GM18517 (cell line): ENCODE measurements around the gene ZC3H10.
"Not testable (repeated sequence)": the region's sequence is repeated elsewhere in the genome, so short reads cannot be mapped to it uniquely, and the experiment has no call there.

ENCODE experiments used
- ATAC-seq: cut with Tn5 transposase; IDR thresholded peaks from one replicate; pipeline ENCODE4 v1.9.1; 2021; ENCODE audit warnings: mild to moderate bottlenecking, moderate library complexity; ENCODE audit not compliant: unreplicated experiment

Gene ZC3H10

DNA sequence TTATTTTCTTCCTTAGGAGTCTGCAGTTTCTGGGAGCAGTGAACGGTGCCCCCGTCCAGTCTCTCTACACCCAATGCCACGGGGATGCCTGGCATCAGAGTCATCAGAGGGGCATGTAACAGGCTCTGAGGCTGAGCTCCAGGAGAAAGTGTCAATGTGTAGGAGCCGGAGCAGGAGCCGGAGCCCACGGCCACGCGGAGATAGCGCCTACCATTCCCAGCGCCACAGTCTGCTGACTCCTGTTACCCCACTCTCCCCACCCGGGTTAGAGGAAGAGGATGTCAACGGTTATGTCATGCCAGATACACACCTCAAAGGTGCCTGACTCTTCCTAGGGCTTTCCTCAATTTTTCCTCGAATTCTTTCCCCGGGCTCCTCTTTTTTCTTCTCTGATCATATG lies 17.0 kb upstream of the ZC3H10 start:
- ATAC-seq: no peak

DNA sequence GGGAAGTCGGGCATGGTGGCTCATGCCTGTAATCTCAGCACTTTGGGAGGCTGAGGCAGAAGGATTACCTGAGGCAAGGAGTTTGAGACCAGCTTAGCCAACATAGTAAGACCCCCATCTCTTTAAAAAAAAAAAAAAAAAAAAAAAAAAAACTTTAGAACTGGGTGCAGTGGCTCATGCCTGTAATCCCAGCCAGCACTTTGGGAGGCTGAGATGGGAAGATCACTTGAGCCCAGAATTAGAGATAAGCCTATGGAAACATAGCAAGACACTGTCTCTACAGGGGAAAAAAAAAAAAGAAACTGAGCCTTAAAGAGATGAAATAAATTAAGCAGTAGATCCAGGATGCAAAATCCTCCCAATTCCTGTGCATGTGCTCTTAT lies 15.4 kb upstream of the ZC3H10 start:
- ATAC-seq: no peak

DNA sequence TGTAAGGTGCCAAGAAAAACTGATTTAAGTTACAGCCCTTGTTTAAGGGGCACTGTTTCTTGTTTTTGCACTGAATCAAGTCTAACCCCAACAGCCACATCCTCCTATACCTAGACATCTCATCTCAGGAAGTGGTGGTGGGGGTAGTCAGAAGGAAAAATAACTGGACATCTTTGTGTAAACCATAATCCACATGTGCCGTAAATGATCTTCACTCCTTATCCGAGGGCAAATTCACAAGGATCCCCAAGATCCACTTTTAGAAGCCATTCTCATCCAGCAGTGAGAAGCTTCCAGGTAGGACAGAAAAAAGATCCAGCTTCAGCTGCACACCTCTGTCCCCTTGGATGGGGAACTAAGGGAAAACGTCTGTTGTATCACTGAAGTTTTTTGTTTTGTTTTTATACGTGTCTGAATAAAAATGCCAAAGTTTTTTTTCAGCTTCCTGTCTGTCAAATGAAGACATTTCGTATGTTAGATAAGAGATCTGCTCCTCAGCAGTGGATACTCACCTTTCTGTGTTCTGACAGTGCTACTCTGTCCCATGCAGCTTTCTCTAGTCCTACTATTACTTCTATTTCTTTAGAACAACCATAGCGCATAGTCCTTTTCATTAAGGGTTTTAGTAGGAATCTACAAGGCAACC lies 14.9 kb upstream of the ZC3H10 start:
- ATAC-seq: no peak

GRCh38 chr12:56103823-56104108 lies 14.3 kb upstream of the ZC3H10 start:
- ATAC-seq: no peak

- ATAC-seq: peak; percentile 90
Measured at GRCh38 chr12:56104109-56104814, 13.8 kb upstream of the ZC3H10 start, which contains the start of gene PA2G4. Gene PA2G4 (plus strand): TSS chr12:56104559. CDS start chr12:56104738, 179 bp downstream.

DNA sequence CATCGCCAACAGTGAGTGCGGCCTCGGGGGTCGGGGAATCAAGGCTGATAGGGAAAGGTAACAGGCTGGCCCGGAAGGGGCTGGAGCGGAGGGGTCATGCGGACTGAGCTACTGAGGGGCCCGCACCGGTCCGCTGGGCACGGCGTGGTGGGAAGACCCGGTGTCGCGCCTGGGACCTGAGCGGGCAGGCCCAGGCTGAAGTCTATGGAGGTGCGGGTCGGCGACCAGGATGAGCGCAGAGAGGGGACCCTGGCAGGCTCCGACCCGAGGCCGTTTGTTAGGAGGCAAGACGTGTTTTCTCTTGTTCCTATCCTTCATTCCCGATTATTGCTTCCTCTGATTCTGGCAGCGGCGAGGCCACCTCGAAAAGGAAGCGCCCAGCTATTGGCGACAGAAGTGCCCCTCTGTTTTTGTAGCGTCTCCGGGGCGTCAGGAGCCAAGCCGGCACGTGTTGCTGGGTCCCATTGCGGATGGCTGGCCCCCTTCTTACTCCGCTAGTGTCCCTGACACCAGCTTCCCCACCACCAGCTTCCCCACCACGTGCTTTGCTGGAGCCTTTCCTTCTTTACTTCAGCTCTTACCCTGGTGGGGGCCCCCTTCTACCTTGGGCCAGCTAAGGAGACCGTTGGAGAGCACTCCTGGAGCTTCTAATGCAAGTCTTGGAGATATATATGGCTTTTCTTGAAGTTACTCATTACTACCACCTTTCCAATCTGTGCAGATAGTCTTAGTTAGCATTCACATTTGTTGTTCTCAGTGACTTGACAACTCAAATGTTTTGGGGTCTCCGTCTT lies 13.1 kb upstream of the ZC3H10 start:
- no peak for ATAC-seq

- ATAC-seq: no peak
Measured at GRCh38 chr12:56105609-56105902, 12.5 kb upstream of the ZC3H10 start.

- ATAC-seq: no peak
Measured at GRCh38 chr12:56107242-56107641, 10.8 kb upstream of the ZC3H10 start.

DNA sequence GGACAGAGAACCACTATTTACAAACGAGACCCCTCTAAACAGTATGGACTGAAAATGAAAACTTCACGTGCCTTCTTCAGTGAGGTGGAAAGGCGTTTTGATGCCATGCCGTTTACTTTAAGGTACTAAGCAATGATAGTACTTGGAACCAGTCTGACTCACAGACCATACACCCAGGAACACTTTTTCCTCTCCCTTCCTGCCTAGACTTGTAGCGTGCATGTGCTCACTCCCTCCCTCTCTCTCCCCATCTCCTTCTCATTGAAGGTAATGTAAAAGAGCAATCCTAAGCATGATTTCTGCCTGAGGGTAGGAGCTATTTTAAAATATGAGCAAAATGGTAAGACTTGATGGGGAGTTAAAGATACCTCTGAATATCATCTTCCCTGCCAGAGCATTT lies 7.5 kb upstream of the ZC3H10 start:
- ATAC-seq: no peak

GRCh38 chr12:56114084-56114483 lies 4.0 kb upstream of the ZC3H10 start:
- no peak for ATAC-seq

DNA sequence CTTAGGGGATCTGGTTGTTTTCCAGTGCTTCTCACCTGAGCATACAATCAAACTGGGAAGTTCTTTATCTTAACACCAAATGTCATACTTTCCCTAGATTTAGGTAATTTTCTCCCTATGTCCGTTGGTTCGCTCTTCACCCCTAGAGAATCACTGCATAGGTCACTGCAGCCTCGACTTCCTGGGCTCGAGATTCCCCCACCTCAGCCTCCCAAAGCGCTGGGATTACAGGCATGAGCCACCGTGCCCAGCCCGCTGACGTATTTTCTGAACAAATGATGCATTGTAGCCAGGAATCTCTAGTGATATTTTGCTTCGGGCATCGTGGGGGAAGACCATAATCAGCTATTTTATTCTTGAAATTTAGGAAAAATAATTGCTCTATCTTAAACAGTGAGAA lies 2.7 kb upstream of the ZC3H10 start:
- ATAC-seq: no peak

- peak; percentile 40 for ATAC-seq
Measured at GRCh38 chr12:56116267-56117081, 1.6 kb upstream of the ZC3H10 start, which contains the start of gene RPL41. Gene RPL41 (plus strand): TSS chr12:56116633.

- not testable (repeated sequence) for ATAC-seq
Measured at GRCh38 chr12:56117082-56117706, 872 bp upstream of the ZC3H10 start.

DNA sequence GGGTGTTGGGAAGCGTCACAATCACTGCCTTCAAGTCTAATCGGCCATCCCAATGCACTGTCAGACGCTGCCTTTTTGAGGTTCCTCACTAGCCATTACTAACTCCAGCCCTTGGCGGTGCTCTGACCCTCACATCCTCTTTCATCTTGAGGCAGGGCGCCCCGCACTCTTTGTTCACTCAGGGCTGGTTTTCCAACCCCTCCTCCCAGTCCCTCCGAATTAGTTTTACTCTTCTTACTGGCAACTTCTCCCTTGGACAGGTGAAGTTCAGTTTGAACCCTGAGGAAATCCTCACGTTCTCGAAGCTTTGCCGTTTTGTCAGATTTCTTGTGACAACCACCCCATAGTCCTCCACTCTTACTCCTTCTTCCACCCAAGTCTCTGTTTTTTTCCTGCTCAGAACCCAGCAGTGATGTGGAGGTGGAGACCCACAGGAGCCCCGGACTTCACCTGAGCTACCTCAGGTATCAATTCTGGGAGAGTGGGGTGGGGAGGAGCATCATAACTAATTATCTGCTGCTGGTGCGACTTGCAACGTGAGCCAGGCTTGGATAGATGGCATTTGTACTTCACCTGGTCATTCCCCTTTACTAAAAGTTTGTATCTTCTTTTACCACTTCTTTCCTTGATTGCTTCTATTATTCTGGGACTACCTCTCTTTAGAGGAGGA lies 757 bp downstream of the ZC3H10 start:
- ATAC-seq: no peak

GRCh38 chr12:56119361-56119796 lies 1.3 kb downstream of the ZC3H10 start:
- ATAC-seq: no peak

DNA sequence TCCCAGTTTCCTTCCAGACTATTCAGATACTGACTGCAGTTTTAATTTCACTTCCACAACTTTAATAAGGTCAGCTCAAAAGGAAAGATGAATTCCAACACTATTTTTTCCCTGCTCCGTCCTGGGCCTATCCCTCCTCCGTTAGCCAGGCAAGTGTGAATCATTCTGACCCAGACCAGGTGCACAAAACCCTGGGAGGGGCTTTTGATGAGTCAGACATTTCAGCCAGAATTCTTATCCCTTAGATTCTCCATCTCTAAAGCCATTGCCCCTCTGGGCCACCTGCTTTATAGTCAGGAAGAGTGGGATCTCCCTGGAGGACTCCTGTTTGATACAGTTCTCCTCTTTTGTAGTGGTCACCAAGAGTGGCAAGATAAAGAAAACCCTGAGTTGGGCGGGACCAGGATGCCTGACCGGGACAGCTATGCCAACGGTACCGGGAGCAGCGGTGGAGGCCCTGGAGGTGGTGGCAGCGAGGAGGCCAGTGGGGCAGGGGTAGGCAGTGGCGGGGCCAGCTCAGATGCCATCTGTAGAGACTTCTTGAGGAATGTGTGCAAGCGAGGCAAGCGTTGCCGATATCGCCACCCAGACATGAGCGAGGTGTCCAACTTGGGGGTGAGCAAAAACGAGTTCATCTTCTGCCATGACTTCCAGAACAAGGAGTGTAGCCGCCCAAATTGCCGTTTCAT lies 2.2 kb downstream of the ZC3H10 start:
- no peak for ATAC-seq

- ATAC-seq: no peak
Measured at GRCh38 chr12:56121204-56121870, 3.3 kb downstream of the ZC3H10 start.

- ATAC-seq: no peak
Measured at GRCh38 chr12:56122637-56123036, 4.6 kb downstream of the ZC3H10 start.

DNA sequence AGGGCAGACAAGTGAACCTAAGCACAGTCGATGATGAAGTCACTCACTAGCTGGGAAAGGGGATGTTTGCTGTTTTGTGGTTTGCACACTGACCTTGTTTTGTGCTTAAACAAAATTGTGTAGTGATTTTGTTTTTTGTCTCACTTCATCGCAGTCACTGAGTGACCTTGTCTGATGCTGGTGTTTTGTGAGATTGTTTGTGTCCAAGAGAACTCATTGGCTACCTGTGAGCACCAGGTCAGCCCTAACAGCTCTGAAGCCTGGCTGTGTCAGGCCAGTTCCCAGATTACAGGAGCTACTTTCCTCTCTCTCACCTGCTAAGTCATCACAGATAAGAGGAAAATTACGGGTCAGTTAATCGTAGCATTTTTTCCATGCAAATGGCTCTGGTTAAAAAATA lies 6.1 kb downstream of the ZC3H10 start:
- no peak for ATAC-seq
